Smooth muscle cell (in vitro differentiated cells): ENCODE results near the gene NRCAM. TPM values are rescaled to one million over a fixed set of nuclear protein-coding genes. Genes with fewer than 3 reads are reported as not detected.

Source experiments
- DNase-seq: peaks from one replicate; lab custom pipeline; 2025; ENCODE audit not compliant: unreplicated experiment; lab: John Stamatoyannopoulos, UW
- H2AFZ ChIP-seq: fragments of 200-600 bp; sonication (generic); 2 replicates; pipeline ENCODE4 v1.6.0; 2016; ENCODE audit warnings: antibody characterized with exemption, low read depth, mild to moderate bottlenecking
- H3F3A ChIP-seq: fragments of 200-600 bp; sonication (generic); 2 replicates; pipeline ENCODE4 v1.6.0; 2017; ENCODE audit warnings: antibody characterized with exemption, low read depth
- H3K27ac ChIP-seq: fragments of 200-600 bp; sonication (generic); 2 replicates; pipeline ENCODE4 v1.5.1; 2016; ENCODE audit warnings: low read depth, mild to moderate bottlenecking
- H3K27me3 ChIP-seq: fragments of 200-600 bp; sonication (generic); 2 replicates; pipeline ENCODE4 v1.6.1; 2016; ENCODE audit warnings: low read depth, mild to moderate bottlenecking
- H3K36me3 ChIP-seq: fragments of 200-600 bp; sonication (generic); 2 replicates; pipeline ENCODE4 v1.5.1; 2016; ENCODE audit warnings: low read depth
- H3K4me1 ChIP-seq: fragments of 200-600 bp; sonication (generic); 2 replicates; pipeline ENCODE4 v1.5.1; 2016; ENCODE audit warnings: low read depth
- H3K4me2 ChIP-seq: fragments of 200-600 bp; sonication (generic); 2 replicates; pipeline ENCODE4 v1.6.0; 2016; ENCODE audit warnings: mild to moderate bottlenecking
- H3K4me3 ChIP-seq: fragments of 200-600 bp; sonication (generic); 2 replicates; pipeline ENCODE4 v1.5.1; 2016; ENCODE audit warnings: mild to moderate bottlenecking
- H3K79me2 ChIP-seq: fragments of 200-600 bp; sonication (generic); 2 replicates; pipeline ENCODE4 v1.6.0; 2016; ENCODE audit warnings: low read depth, mild to moderate bottlenecking
- H3K9ac ChIP-seq: fragments of 200-600 bp; sonication (generic); 2 replicates; pipeline ENCODE4 v1.6.0; 2016; ENCODE audit warnings: low read depth
- H3K9me3 ChIP-seq: fragments of 200-600 bp; sonication (generic); replicated peaks from 2 replicates; pipeline ENCODE4 v1.5.1; 2016; ENCODE audit warnings: low read depth
- H4K20me1 ChIP-seq: fragments of 200-600 bp; sonication (generic); 2 replicates; pipeline ENCODE4 v1.6.0; 2016; ENCODE audit warnings: low read depth
- CTCF ChIP-seq: fragments of 200-600 bp; sonication (generic); IDR thresholded peaks from 2 replicates; pipeline ENCODE4 v1.5.1; 2017; ENCODE audit warnings: borderline replicate concordance, mild to moderate bottlenecking, antibody characterized with exemption; ENCODE audit not compliant: insufficient read depth, poor library complexity, severe bottlenecking
- WGBS: methylation state at CpG from one replicate; pipeline ENCODE4 v1.1.7; 2016; ENCODE audit warnings: low lambda C conversion rate; 5-methylcytosine and 5-hydroxymethylcytosine counted together
- polyA plus RNA-seq: library from polyadenylated mRNA; unstranded; fragments of >200 nt; fragmentation: Nextera tagmentation; extraction: Ambion mirVana; gene quantifications from 2 replicates; pipeline ENCODE4 v1.2.1, GENCODE V29; 2016
- total RNA-seq: library from RNA; depleted of rRNA; stranded (reverse); fragments of >200 nt; gene quantifications from 2 replicates; pipeline ENCODE4 v1.2.3, GENCODE V29; 2014

The NRCAM gene
- total and polyA plus RNA-seq, 2 experiments from 2014 or later, result 0.49 TPM; not detected in 1

GRCh38 chr7:108109221-108109908 lies 346.9 kb downstream of the NRCAM start:
- no peak overlapping the region for H3K4me3 ChIP-seq
- no peak for DNase-seq
- no peaks in the 10 kb centered on the region for H3K36me3 ChIP-seq
- 69% methylated on average over 2 of the region's 2 CpGs for WGBS
- TF ChIP-seq CTCF, result peak; percentile 13
- H3K27ac ChIP-seq, result no peak overlapping the region
- no peak overlapping the region for H2AFZ ChIP-seq
- no peaks in the 10 kb centered on the region for H3K4me1 ChIP-seq
- H3K79me2 ChIP-seq, result no peaks in the 10 kb centered on the region
- H3K27me3 ChIP-seq, result no peaks in the 10 kb centered on the region
- peaks cover 2% of the 10 kb centered on the region for H3F3A ChIP-seq
- H3K4me2 ChIP-seq, result no peak overlapping the region
- H3K9ac ChIP-seq, result no peak overlapping the region
- no peaks in the 10 kb centered on the region for H3K9me3 ChIP-seq
- no peaks in the 10 kb centered on the region for H4K20me1 ChIP-seq

GRCh38 chr7:108108131-108108530 lies 348.1 kb downstream of the NRCAM start:
- Histone ChIP-seq H3K36me3 (no peaks in the 10 kb centered on the region), H3K27ac (no peak overlapping the region), H3F3A (peaks cover 8% of the 10 kb centered on the region), H3K9ac (no peak overlapping the region), H4K20me1 (no peaks in the 10 kb centered on the region), H3K4me3 (no peak overlapping the region), H3K4me1 (no peaks in the 10 kb centered on the region), H2AFZ (no peak overlapping the region), H3K27me3 (no peaks in the 10 kb centered on the region), H3K4me2 (no peak overlapping the region), H3K79me2 (no peaks in the 10 kb centered on the region), H3K9me3 (no peaks in the 10 kb centered on the region)
- no peak for DNase-seq
- TF ChIP-seq CTCF, result no peak

- Histone ChIP-seq H3K27me3 (no peaks in the 10 kb centered on the region), H2AFZ (no peak overlapping the region), H3K9ac (peak overlapping the region; percentile 35), H3K9me3 (no peaks in the 10 kb centered on the region), H3K4me1 (no peaks in the 10 kb centered on the region), H3K4me2 (peak overlapping the region; percentile 33), H3K4me3 (no peak overlapping the region), H4K20me1 (no peaks in the 10 kb centered on the region), H3K36me3 (no peaks in the 10 kb centered on the region), H3K79me2 (no peaks in the 10 kb centered on the region), H3K27ac (peak overlapping the region; percentile 70), H3F3A (peaks cover 15% of the 10 kb centered on the region)
- no peak for TF ChIP-seq CTCF
- WGBS, result 74% methylated on average over 7 of the region's 7 CpGs
- DNase-seq, result no peak
These were observed 351.9 kb downstream of the NRCAM start for GRCh38 chr7:108104324-108104723.

GRCh38 chr7:108103558-108104298 lies 352.5 kb downstream of the NRCAM start:
- Histone ChIP-seq H3F3A (peaks cover 15% of the 10 kb centered on the region), H2AFZ (no peak overlapping the region), H3K4me2 (peak overlapping the region; percentile 33), H3K79me2 (no peaks in the 10 kb centered on the region), H3K9ac (peak overlapping the region; percentile 35), H3K4me3 (no peak overlapping the region), H3K36me3 (no peaks in the 10 kb centered on the region), H3K27ac (peak overlapping the region; percentile 70), H4K20me1 (no peaks in the 10 kb centered on the region), H3K27me3 (no peaks in the 10 kb centered on the region), H3K9me3 (no peaks in the 10 kb centered on the region), H3K4me1 (no peaks in the 10 kb centered on the region)
- 28% methylated on average over 5 of the region's 5 CpGs for WGBS
- no peak for DNase-seq
- TF ChIP-seq CTCF, result no peak
